GM19239 (cell line): ENCODE results near the gene NTM.

ENCODE experiments used
- DNase-seq: peaks from one replicate; pipeline ENCODE4 v3.0.0; 2011; ENCODE audit warnings: low spot score; ENCODE audit not compliant: insufficient read length
- FAIRE-seq: peaks from 2 replicates; lab custom pipeline; 2011; peaks lifted over from hg19 to GRCh38; lab: Jason Lieb, UNC

The NTM gene

DNA sequence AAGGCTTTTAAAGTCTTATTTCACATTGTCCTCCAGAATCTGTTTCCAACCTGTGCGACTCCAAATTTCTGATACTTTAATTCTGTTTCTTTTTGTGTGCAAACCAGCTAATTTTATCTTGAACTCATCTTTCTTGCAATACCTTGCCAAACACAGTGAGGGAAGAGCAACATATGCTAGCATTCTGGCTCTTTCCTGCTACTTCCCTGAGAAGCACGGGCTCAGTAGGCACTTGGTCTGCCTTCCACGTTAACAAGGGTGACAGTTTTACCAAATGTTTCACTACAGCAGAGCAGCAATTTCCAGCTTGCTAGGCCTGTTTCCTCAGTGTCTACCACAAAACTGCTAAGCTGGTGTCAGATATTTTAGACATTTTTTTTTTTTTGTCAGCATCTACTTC is 405.8 kb downstream of the NTM start:
- FAIRE-seq (no peak), DNase-seq (no peak)

DNA sequence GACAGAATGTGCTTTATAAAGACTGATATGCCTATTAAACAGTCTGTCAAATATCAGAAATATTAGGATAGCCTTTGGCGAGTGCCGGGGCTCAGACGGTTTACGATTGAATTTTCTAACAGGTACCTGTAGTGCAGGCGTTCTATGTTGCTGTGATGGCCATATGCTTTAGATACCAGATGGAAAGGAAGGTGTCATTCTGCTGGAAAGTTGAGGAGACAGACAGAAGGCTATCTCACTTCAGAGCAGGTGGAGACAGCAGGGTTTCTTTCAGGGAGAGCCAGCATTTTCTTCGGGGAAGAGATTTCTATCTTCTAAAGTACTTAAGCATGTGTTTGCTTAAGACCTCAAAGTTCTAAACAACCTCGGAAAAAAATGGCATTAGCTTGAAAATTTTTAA is 415.4 kb downstream of the NTM start:
- DNase-seq, result no peak
- FAIRE-seq, result no peak

DNA sequence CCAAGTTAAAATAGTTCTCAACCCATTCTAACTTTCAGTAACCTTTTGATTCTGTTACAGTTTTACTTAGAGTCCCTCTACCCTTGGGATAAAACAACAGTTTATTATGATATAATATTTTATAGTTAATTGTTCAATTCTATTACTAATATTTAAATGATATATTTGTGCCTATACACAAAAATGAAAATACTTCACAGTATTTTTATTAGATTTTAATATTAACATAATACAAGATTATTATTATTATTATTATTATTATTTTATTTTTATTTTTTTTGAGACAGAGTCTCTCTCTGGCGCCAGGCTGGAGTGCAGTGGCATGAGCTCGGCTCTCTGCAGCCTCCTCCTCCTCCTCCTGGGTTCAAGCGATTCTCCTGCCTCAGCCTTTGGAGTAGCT is 416.7 kb downstream of the NTM start:
- FAIRE-seq, result no peak
- no peak for DNase-seq

DNA sequence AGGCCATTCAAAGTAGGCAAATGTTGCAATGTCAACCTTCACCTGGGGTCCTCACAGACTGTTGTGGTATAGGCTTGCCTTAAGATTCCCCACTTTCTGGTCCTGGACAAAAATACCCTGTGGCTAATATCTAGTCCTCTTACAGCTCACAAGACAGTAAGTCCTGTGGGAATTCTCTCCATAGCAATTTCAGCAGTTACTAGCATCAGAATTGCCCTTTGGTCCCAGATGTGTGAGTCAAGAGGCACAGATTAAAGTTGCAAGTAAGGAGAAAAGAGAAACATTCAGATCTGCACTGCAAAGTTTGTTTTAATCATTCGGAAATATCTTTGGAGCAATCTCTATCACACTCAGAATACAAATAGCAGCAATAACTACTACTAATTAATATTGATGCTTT is 420.2 kb downstream of the NTM start:
- no peak for DNase-seq

GRCh38 chr11:131792243-131792642 is 421.8 kb downstream of the NTM start:
- DNase-seq, result no peak
- no peak for FAIRE-seq

More for the DNA sequence above, 420.2 kb downstream of the NTM start:
- FAIRE-seq, result no peak

DNA sequence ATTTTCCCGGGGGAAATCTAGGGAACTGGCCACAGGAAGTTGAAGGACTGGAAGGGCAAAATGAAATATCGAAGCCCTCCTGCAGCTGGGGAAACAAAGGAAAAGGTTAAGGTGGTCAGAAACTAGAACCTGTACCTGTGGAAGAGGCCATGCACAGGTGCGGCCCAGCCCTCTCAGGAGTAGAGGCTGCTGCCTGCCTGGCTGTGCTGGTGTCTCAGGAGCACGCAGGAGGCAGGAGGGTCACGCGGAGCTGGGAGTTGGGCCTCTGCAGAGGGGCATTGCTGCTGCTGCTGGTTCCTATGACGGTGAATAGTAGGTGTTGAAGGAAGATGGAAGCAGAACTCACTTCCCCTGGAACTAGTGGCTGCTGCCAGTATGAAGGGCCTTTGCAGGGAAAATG is 425.7 kb downstream of the NTM start:
- DNase-seq (no peak), FAIRE-seq (no peak)

DNA sequence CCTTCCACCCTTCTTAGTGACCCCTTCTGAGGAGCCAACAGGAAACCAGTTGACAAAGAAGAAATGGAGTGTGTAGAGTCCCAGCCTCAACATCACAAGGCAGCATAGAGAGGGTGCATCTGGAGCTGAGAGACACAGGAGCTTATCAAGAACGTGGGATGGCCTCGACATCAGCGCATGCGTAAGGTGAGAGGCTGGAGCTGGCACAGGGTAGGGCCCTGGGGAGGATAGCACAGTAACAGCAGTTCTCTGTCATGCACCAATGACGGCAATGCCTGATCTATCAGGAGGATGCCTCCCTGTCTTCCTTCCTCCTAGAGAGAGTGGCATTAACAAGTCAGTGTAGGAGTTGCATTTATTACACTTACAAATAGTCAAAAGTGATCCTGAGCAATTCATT is 426.1 kb downstream of the NTM start:
- no peak for FAIRE-seq
- no peak for DNase-seq

GRCh38 chr11:131800452-131800851 is 430.0 kb downstream of the NTM start:
- FAIRE-seq, result no peak
- no peak for DNase-seq

- FAIRE-seq, result no peak
- no peak for DNase-seq
Measured at GRCh38 chr11:131802440-131803115, 432.2 kb downstream of the NTM start.

GRCh38 chr11:131807876-131808275 is 437.5 kb downstream of the NTM start:
- FAIRE-seq, result no peak

GRCh38 chr11:131808470-131808869 is 438.1 kb downstream of the NTM start:
- no peak for DNase-seq
- no peak for FAIRE-seq

More at GRCh38 chr11:131807876-131808275, 437.5 kb downstream of the NTM start:
- DNase-seq, result no peak

GRCh38 chr11:131809203-131809918 is 438.9 kb downstream of the NTM start:
- FAIRE-seq (no peak), DNase-seq (no peak)

GRCh38 chr11:131810541-131810940 is 440.1 kb downstream of the NTM start:
- no peak for DNase-seq
- FAIRE-seq, result no peak

- FAIRE-seq (no peak), DNase-seq (no peak)
Measured at GRCh38 chr11:131811383-131811782, 441.0 kb downstream of the NTM start.

- no peak for DNase-seq
- no peak for FAIRE-seq
Measured at GRCh38 chr11:131814108-131814507, 443.7 kb downstream of the NTM start.

GRCh38 chr11:131815590-131815989 is 445.2 kb downstream of the NTM start:
- no peak for DNase-seq
- no peak for FAIRE-seq

DNA sequence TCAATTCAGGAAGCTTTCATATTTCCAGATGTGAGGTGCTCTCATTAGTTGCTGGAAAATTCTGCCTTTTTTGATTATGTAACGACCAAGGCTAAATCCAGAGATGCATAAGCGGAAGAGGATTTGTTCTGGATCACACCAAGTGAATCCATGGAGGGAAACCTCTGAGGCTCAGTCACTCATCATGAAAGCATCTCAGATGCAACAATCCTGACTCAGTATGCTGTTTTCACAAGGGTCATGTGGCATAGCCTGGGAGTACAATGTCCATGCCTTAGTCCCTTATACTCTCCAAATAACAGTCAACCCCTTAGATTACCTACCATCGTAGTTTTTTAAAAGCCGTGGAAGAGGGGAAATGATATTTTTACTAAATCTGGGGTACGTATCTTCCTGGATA is 445.6 kb downstream of the NTM start:
- no peak for DNase-seq
- FAIRE-seq, result no peak

GRCh38 chr11:131817687-131818188 is 447.3 kb downstream of the NTM start:
- DNase-seq, result no peak
- no peak for FAIRE-seq

DNA sequence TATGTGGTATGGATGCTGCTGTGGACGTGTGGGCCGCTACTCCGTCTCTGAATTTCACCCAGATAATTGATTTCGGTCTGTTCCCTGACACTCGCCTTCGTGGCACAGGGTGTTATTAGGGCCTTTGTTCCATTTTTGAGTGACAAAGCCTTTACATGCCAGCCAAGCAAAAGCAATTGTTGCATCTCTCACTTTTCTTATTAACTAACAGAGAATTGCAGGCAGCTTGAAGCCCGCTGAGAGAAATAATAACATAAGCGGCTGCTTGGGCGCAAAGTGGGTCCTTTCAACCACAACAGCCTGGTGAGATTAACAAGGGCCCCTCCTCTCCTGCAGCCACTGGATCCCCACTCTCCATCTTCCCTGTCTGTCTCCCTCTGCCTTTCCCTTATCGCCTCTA is 449.4 kb downstream of the NTM start:
- DNase-seq (no peak), FAIRE-seq (no peak)

DNA sequence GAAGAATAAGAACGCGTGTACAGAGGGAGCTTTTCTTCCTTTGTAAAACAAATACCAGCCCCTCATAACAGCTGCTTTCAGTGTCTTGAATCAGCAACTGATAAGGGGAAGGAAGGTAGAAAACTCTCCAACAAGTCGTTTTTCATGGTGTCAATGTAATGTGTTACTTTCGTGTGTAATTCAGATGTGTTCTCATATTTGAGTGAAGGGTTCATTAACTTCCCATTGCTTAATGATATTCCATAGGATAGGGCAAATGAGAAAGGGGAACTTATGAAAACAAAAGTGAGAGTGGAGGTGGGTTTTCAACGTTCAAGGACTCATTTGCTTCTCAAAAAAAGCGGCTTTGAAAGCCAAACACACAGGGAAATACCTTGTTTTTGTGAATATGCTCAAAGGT is 452.1 kb downstream of the NTM start:
- DNase-seq, result no peak
- no peak for FAIRE-seq

- FAIRE-seq (no peak), DNase-seq (no peak)
Measured at GRCh38 chr11:131823772-131824171, 453.4 kb downstream of the NTM start.

GRCh38 chr11:131824771-131825170 is 454.4 kb downstream of the NTM start:
- no peak for DNase-seq
- FAIRE-seq, result no peak
